GM23338 (cell line): ENCODE results near the gene GSTT2B. TPM values are rescaled to one million over a fixed set of nuclear protein-coding genes. Genes with fewer than 3 reads are reported as not detected.

ENCODE experiments used
- ATAC-seq: fragments of 200-7000 bp; cut with Tn5 transposase; 3 replicates; pipeline ENCODE4 v1.9.1; 2020
- DNase-seq: peaks from one replicate; pipeline ENCODE4 v3.0.0-alpha.2; 2015; ENCODE audit warnings: low spot score
- H2AFZ ChIP-seq: fragments of 200-600 bp; sonication (generic); 2 replicates; pipeline ENCODE4 v1.8.0; 2016; ENCODE audit warnings: antibody characterized with exemption, mild to moderate bottlenecking, moderate library complexity
- H3F3A ChIP-seq: fragments of 200-600 bp; sonication (generic); replicated peaks from 2 replicates; pipeline ENCODE4 v1.8.0; 2017; ENCODE audit warnings: antibody characterized with exemption, mixed run types, low read depth
- H3K27ac ChIP-seq: fragments of 200-600 bp; sonication (generic); 2 replicates; pipeline ENCODE4 v1.6.1; 2016; ENCODE audit warnings: low read depth
- H3K27me3 ChIP-seq: fragments of 200-600 bp; sonication (generic); 2 replicates; pipeline ENCODE4 v1.8.0; 2016; ENCODE audit warnings: mild to moderate bottlenecking, mixed run types, moderate library complexity; ENCODE audit not compliant: insufficient read depth
- H3K36me3 ChIP-seq: fragments of 200-600 bp; sonication (generic); 2 replicates; pipeline ENCODE4 v1.8.0; 2016; ENCODE audit warnings: mild to moderate bottlenecking; ENCODE audit not compliant: insufficient read depth
- H3K4me1 ChIP-seq: fragments of 200-600 bp; sonication (generic); 2 replicates; pipeline ENCODE4 v1.8.0; 2016; ENCODE audit warnings: mild to moderate bottlenecking, moderate library complexity; ENCODE audit not compliant: insufficient read depth
- H3K4me2 ChIP-seq: fragments of 200-600 bp; sonication (generic); 2 replicates; pipeline ENCODE4 v1.7.1; 2017; ENCODE audit warnings: mixed run types
- H3K4me3 ChIP-seq: fragments of 200-600 bp; sonication (generic); 2 replicates; pipeline ENCODE4 v1.6.1; 2016; ENCODE audit warnings: mixed run types
- H3K79me2 ChIP-seq: fragments of 200-600 bp; sonication (generic); replicated peaks from 2 replicates; pipeline ENCODE4 v1.8.0; 2017; ENCODE audit warnings: mild to moderate bottlenecking; ENCODE audit not compliant: insufficient read depth
- H3K9me2 ChIP-seq: fragments of 200-600 bp; sonication (generic); 2 replicates; pipeline ENCODE4 v1.8.0; 2017; ENCODE audit not compliant: insufficient read depth
- H4K20me1 ChIP-seq: fragments of 200-600 bp; sonication (generic); replicated peaks from 2 replicates; pipeline ENCODE4 v1.8.0; 2017; ENCODE audit warnings: mild to moderate bottlenecking; ENCODE audit not compliant: insufficient read depth
- H3K27ac Mint-ChIP-seq: 2 replicates; pipeline ENCODE4 v1.8.0; 2020; ENCODE audit warnings: inconsistent platforms, mild to moderate bottlenecking, moderate library complexity, mixed read lengths
- H3K27me3 Mint-ChIP-seq: 3 replicates; pipeline ENCODE4 v1.8.0; 2022; ENCODE audit warnings: low read depth, mild to moderate bottlenecking, moderate library complexity, mixed read lengths, inconsistent platforms; ENCODE audit not compliant: insufficient read depth, poor library complexity
- H3K36me3 Mint-ChIP-seq: 3 replicates; pipeline ENCODE4 v1.8.0; 2021; ENCODE audit warnings: low read depth, mild to moderate bottlenecking, inconsistent platforms, moderate library complexity, mixed read lengths
- H3K4me1 Mint-ChIP-seq: 3 replicates; pipeline ENCODE4 v1.8.0; 2020; ENCODE audit warnings: mild to moderate bottlenecking, inconsistent platforms, mixed read lengths
- H3K4me3 Mint-ChIP-seq: 3 replicates; pipeline ENCODE4 v1.8.0; 2021; ENCODE audit warnings: moderate library complexity, mild to moderate bottlenecking, inconsistent platforms, mixed read lengths
- H3K9me3 Mint-ChIP-seq: 3 replicates; pipeline ENCODE4 v1.8.0; 2020; ENCODE audit warnings: moderate library complexity, mild to moderate bottlenecking, inconsistent platforms, mixed read lengths
- CREB1 ChIP-seq: fragments of 250-450 bp; sonication (Bioruptor Pico); IDR thresholded peaks from 2 replicates; pipeline ENCODE4 v1.5.0; 2020; ENCODE audit warnings: low read depth, mild to moderate bottlenecking, moderate library complexity
- CTCF ChIP-seq, 2 experiments: fragments of 200-600 bp in 1 of 2; sonication (generic) in 1 of 2; conservative IDR thresholded peaks; 2 replicates each; pipeline versions ENCODE4 v1.5.1 to v1.6.1; 2016 to 2017; ENCODE audit warnings: antibody characterized with exemption in 2 of 2, low read depth in 2 of 2, mild to moderate bottlenecking in 2 of 2, moderate library complexity in 1 of 2
- ETS1 ChIP-seq: IDR thresholded peaks from 2 replicates; pipeline ENCODE4 v1.6.1; 2016; ENCODE audit warnings: antibody characterized with exemption
- EZH2 ChIP-seq: fragments of 200-600 bp; sonication (generic); IDR thresholded peaks from one replicate; pipeline ENCODE4 v1.8.0; 2017; ENCODE audit warnings: antibody characterized with exemption, mild to moderate bottlenecking, low read depth; ENCODE audit not compliant: unreplicated experiment
- EZH2phosphoT487 ChIP-seq: fragments of 200-600 bp; sonication (generic); IDR thresholded peaks from one replicate; pipeline ENCODE4 v1.8.1; 2018; ENCODE audit warnings: antibody characterized with exemption; ENCODE audit not compliant: unreplicated experiment
- JUNB ChIP-seq: IDR thresholded peaks from one replicate; pipeline ENCODE4 v1.6.1; 2016; ENCODE audit warnings: antibody characterized with exemption; ENCODE audit not compliant: unreplicated experiment
- NANOG ChIP-seq: IDR thresholded peaks from 2 replicates; pipeline ENCODE4 v1.6.1; 2016; ENCODE audit warnings: antibody characterized with exemption, borderline replicate concordance
- POLR2AphosphoS5 ChIP-seq: IDR thresholded peaks from 2 replicates; pipeline ENCODE4 v1.6.1; 2016; ENCODE audit warnings: antibody characterized with exemption, low read depth
- REST ChIP-seq: IDR thresholded peaks from one replicate; pipeline ENCODE4 v1.6.1; 2018; ENCODE audit warnings: antibody characterized with exemption; ENCODE audit not compliant: unreplicated experiment
- STAT1 ChIP-seq: IDR thresholded peaks from one replicate; pipeline ENCODE4 v1.6.1; 2016; ENCODE audit warnings: antibody characterized with exemption; ENCODE audit not compliant: unreplicated experiment
- ZNF114 ChIP-seq: fragments of 250-450 bp; sonication (Bioruptor Pico); IDR thresholded peaks from 2 replicates; pipeline ENCODE4 v1.5.0; 2020; ENCODE audit warnings: mild to moderate bottlenecking, moderate library complexity
- ZNF331 ChIP-seq: fragments of 250-450 bp; sonication (Bioruptor Pico); IDR thresholded peaks from 2 replicates; pipeline ENCODE4 v1.5.0; 2020; ENCODE audit warnings: low read depth, mild to moderate bottlenecking, moderate library complexity
- ZNF462 ChIP-seq: fragments of 250-450 bp; sonication (Bioruptor Pico); IDR thresholded peaks from 2 replicates; pipeline ENCODE4 v1.5.0; 2020; ENCODE audit warnings: mild to moderate bottlenecking, moderate library complexity
- polyA plus RNA-seq: library from polyadenylated mRNA; unstranded; fragments of >200 nt; fragmentation: Nextera tagmentation; extraction: Ambion mirVana; gene quantifications from 2 replicates; pipeline ENCODE4 v1.2.1, GENCODE V29; 2016
- total RNA-seq: library from RNA; depleted of rRNA; stranded (reverse); fragments of >200 nt; shearing (Covaris generic); gene quantifications from 2 replicates; pipeline ENCODE4 v1.2.3, GENCODE V29; 2014

Gene GSTT2B
- total and polyA plus RNA-seq, 2 experiments from 2014 or later = 5.7 to 17.2 TPM

- TF ChIP-seq CTCF (conservative IDR thresholded peaks at IDR 0.05; ENCODE audit: low read depth in 2 of 2) = no peak
- no peak for TF ChIP-seq NANOG
- no peak for TF ChIP-seq ZNF462 (CRISPR knock-in tag)
- TF ChIP-seq REST = no peak
- TF ChIP-seq JUNB = no peak
- TF ChIP-seq POLR2AphosphoS5 = no peak
- TF ChIP-seq STAT1 = no peak
- no peak for TF ChIP-seq ZNF331 (CRISPR knock-in tag)
- TF ChIP-seq ETS1 = no peak
- no peak for TF ChIP-seq EZH2phosphoT487
- no peak for TF ChIP-seq EZH2
- TF ChIP-seq ZNF114 (CRISPR knock-in tag) = no peak
- TF ChIP-seq CREB1 (CRISPR knock-in tag) = no peak
- H4K20me1 ChIP-seq = no peaks in the 10 kb centered on the region
- H3K27me3 Mint-ChIP-seq = peaks cover 1% of the 10 kb centered on the region
- no peaks in the 10 kb centered on the region for H3K36me3 ChIP-seq
- no peak overlapping the region for H3K4me3 Mint-ChIP-seq
- no peaks in the 10 kb centered on the region for H3F3A ChIP-seq
- H3K4me1 ChIP-seq = no peaks in the 10 kb centered on the region
- no peak for DNase-seq
- H3K4me2 ChIP-seq = no peak overlapping the region
- no peaks in the 10 kb centered on the region for H3K9me3 Mint-ChIP-seq
- H3K9me2 ChIP-seq = no peaks in the 10 kb centered on the region
- no peak for ATAC-seq
- no peaks in the 10 kb centered on the region for H3K4me1 Mint-ChIP-seq
- no peak overlapping the region for H3K4me3 ChIP-seq
- no peaks in the 10 kb centered on the region for H3K79me2 ChIP-seq
- H3K36me3 Mint-ChIP-seq = no peaks in the 10 kb centered on the region; the same call in 2 of the 3 replicates
- no peak overlapping the region for H3K27ac Mint-ChIP-seq
- no peak overlapping the region for H2AFZ ChIP-seq
- H3K27ac ChIP-seq = no peak overlapping the region
- H3K27me3 ChIP-seq = no peaks in the 10 kb centered on the region
Observed at GRCh38 chr22:23938328-23939016, 22.5 kb downstream of the GSTT2B start.
